ENCODE measurements around the gene STIM2.

GRCh38 chr4:26992657-26993361 lies 132.2 kb downstream of the STIM2 start:
- TF ChIP-seq CTCF (IDR thresholded peaks at IDR 0.05) (no peak), ZFX (IDR thresholded peaks at IDR 0.05; ENCODE audit: borderline replicate concordance) (no peak)

All from 22Rv1 (cell line).